Parathyroid adenoma (tissue), 2 donors: Measurements from ENCODE around the gene HBA2.

Source experiments
- H2AFZ ChIP-seq: fragments of 300-600 bp; sonication (generic); one replicate; pipeline ENCODE4 v1.7.0; 2017; ENCODE audit warnings: antibody characterized with exemption, mild to moderate bottlenecking
- H3K27ac ChIP-seq: fragments of 300-600 bp; sonication (generic); one replicate; pipeline ENCODE4 v1.7.0; 2017
- H3K27me3 ChIP-seq: fragments of 300-600 bp; sonication (generic); one replicate; pipeline ENCODE4 v1.7.0; 2017; ENCODE audit warnings: low read length; ENCODE audit not compliant: control insufficient read depth, insufficient read depth
- H3K36me3 ChIP-seq: fragments of 300-600 bp; sonication (generic); one replicate; pipeline ENCODE4 v1.7.0; 2017; ENCODE audit warnings: low read length; ENCODE audit not compliant: control insufficient read depth, insufficient read depth
- H3K4me1 ChIP-seq: fragments of 300-600 bp; sonication (generic); one replicate; pipeline ENCODE4 v1.7.0; 2017; ENCODE audit warnings: control low read depth
- H3K4me2 ChIP-seq: fragments of 300-600 bp; sonication (generic); one replicate; pipeline ENCODE4 v1.7.0; 2017; ENCODE audit warnings: low read length
- H3K4me3 ChIP-seq: fragments of 300-600 bp; sonication (generic); one replicate; pipeline ENCODE4 v1.7.0; 2017; ENCODE audit warnings: low read depth, low read length
- H3K79me2 ChIP-seq: fragments of 300-600 bp; sonication (generic); one replicate; pipeline ENCODE4 v1.7.0; 2017; ENCODE audit warnings: control low read depth
- H3K9ac ChIP-seq: fragments of 300-600 bp; sonication (generic); one replicate; pipeline ENCODE4 v1.7.0; 2017; ENCODE audit warnings: mild to moderate bottlenecking
- H3K9me3 ChIP-seq: fragments of 300-600 bp; sonication (generic); one replicate; pipeline ENCODE4 v1.7.0; 2017; ENCODE audit warnings: low read length; ENCODE audit not compliant: control insufficient read depth
- TF ChIP-seq, protein P1 (sequence below): fragments of 300-600 bp; sonication (generic); IDR thresholded peaks from one replicate; pipeline ENCODE4 v1.7.0; 2017; ENCODE audit warnings: antibody characterized with exemption, mild to moderate bottlenecking
- donor health status: primary hyperparathyroidism.

Gene HBA2

DNA sequence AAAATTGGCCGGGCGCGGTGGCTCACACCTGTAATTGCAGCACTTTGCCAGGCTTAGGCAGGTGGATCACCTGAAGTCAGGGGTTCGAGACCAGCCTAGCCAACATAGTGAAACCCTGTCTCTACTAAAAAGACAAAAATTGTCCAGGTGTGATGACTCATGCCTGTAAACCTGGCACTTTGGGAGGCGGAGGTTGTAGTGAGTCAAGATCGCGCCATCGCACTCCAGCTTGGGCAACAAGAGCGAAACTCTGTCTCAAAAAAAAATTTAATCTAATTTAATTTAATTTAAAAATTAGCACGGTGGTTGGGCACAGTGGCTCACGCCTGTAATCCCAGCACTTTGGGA, 6.0 kb downstream of the HBA2 start:
- Histone ChIP-seq H3K27me3 (peaks cover 6% of the 10 kb centered on the region), H3K4me2 (no peak overlapping the region), H3K27ac (no peak overlapping the region), H3K9ac (no peak overlapping the region), H3K79me2 (no peaks in the 10 kb centered on the region), H3K4me3 (no peak overlapping the region), H2AFZ (no peak overlapping the region), H3K36me3 (no peaks in the 10 kb centered on the region), H3K4me1 (peaks cover 9% of the 10 kb centered on the region), H3K9me3 (no peaks in the 10 kb centered on the region)
- TF ChIP-seq, protein P1, sequence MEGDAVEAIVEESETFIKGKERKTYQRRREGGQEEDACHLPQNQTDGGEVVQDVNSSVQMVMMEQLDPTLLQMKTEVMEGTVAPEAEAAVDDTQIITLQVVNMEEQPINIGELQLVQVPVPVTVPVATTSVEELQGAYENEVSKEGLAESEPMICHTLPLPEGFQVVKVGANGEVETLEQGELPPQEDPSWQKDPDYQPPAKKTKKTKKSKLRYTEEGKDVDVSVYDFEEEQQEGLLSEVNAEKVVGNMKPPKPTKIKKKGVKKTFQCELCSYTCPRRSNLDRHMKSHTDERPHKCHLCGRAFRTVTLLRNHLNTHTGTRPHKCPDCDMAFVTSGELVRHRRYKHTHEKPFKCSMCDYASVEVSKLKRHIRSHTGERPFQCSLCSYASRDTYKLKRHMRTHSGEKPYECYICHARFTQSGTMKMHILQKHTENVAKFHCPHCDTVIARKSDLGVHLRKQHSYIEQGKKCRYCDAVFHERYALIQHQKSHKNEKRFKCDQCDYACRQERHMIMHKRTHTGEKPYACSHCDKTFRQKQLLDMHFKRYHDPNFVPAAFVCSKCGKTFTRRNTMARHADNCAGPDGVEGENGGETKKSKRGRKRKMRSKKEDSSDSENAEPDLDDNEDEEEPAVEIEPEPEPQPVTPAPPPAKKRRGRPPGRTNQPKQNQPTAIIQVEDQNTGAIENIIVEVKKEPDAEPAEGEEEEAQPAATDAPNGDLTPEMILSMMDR: no peak

DNA sequence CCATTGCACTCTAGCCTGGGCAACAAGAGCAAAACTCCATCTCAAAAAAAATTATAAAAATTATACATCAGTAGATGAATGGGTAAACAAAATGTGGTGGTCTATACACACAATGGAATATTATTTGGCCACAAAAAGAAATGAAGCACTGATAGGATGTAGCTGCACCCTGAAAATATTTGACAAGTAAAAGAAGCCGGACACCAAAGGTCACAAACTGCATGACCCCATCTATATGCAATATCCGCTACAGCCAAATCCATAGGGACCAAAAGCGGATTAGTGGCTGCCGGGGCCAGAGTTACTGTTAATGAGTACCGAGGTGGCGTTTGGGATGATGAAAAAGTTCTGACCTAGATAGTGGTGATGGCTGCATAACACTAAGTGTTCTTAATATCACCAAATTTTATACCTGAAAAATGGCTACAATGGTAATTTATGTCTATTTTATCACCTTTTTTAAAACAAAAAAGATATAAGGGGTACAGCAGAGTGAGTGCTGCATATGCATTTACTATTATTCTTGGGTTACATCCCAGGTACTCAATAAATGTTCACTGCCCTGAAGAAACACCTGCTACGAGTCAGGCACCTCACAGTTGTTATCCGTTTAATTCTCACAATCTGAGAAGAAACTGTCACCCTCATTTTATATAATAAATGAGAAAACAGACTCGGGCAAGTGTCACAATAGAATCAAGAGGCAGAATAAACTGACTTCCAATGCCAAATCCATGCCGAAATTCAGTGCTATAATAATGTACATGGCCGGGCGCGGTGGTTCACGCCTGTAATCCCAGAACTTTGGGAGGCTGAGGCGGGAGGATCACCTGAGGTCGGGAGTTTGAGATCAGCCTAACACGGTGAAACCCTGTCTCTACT, 6.8 kb downstream of the HBA2 start:
- peaks cover 6% of the 10 kb centered on the region for H3K27me3 ChIP-seq
- TF ChIP-seq, protein P1: no peak
- no peak overlapping the region for H3K4me3 ChIP-seq

DNA sequence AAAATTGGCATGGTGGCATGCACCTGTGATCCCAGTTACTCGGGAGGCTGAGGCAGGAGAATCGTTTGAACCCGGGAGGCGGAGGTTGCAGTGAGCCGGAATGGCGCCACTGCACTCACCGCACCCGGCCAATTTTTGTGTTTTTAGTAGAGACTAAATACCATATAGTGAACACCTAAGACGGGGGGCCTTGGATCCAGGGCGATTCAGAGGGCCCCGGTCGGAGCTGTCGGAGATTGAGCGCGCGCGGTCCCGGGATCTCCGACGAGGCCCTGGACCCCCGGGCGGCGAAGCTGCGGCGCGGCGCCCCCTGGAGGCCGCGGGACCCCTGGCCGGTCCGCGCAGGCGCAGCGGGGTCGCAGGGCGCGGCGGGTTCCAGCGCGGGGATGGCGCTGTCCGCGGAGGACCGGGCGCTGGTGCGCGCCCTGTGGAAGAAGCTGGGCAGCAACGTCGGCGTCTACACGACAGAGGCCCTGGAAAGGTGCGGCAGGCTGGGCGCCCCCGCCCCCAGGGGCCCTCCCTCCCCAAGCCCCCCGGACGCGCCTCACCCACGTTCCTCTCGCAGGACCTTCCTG, 7.5 kb downstream of the HBA2 start, which contains the start of gene HBQ1:
Gene HBQ1, plus strand, starts transcription at position 359 of the 575 bp plus-strand sequence. Its CDS starts 28 bp downstream, at position 387.
- Histone ChIP-seq H3K4me3 (peak within 1 kb of the TSS; percentile 27), H3K4me2 (peak within 1 kb of the TSS; percentile 55), H2AFZ (peak within 1 kb of the TSS; percentile 51), H3K27ac (no peak within 1 kb of the TSS), H3K4me1 (peaks cover 9% of the 10 kb centered on the region), H3K9me3 (no peaks in the 10 kb centered on the region), H3K79me2 (no peaks in the 10 kb centered on the region), H3K36me3 (no peaks in the 10 kb centered on the region), H3K27me3 (peaks cover 6% of the 10 kb centered on the region), H3K9ac (no peak within 1 kb of the TSS)
- TF ChIP-seq, protein P1: no peak

More for the DNA sequence above, 6.8 kb downstream of the HBA2 start:
- H3K4me2 ChIP-seq: no peak overlapping the region
- H3K27ac ChIP-seq: no peak overlapping the region
- no peak overlapping the region for H3K9ac ChIP-seq
- H3K9me3 ChIP-seq: no peaks in the 10 kb centered on the region
- H3K36me3 ChIP-seq: no peaks in the 10 kb centered on the region
- no peaks in the 10 kb centered on the region for H3K79me2 ChIP-seq
- H2AFZ ChIP-seq: no peak overlapping the region
- H3K4me1 ChIP-seq: peaks cover 9% of the 10 kb centered on the region

DNA sequence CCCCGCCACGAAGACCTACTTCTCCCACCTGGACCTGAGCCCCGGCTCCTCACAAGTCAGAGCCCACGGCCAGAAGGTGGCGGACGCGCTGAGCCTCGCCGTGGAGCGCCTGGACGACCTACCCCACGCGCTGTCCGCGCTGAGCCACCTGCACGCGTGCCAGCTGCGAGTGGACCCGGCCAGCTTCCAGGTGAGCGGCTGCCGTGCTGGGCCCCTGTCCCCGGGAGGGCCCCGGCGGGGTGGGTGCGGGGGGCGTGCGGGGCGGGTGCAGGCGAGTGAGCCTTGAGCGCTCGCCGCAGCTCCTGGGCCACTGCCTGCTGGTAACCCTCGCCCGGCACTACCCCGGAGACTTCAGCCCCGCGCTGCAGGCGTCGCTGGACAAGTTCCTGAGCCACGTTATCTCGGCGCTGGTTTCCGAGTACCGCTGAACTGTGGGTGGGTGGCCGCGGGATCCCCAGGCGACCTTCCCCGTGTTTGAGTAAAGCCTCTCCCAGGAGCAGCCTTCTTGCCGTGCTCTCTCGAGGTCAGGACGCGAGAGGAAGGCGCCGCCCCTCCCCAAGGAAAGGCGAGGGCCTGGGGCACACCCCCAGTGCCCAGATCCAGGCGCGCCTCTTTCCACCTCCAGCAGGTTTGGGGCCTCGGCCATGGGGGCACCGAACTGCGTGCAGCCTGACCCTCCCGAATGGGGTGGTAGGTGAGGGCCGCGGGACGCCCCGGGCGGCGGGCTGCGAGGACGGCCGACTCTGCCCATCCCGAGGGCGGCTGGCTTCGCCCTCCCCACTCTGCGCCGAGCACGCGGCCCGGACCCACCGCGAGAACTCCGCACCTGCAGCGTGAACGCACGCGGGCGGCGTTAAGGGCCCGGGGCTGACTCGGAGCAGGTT, 8.2 kb downstream of the HBA2 start:
- no peak overlapping the region for H3K27ac ChIP-seq
- H3K27me3 ChIP-seq: peaks cover 6% of the 10 kb centered on the region
- H3K4me3 ChIP-seq: peak overlapping the region; percentile 27
- H3K79me2 ChIP-seq: no peaks in the 10 kb centered on the region
- no peak overlapping the region for H3K9ac ChIP-seq
- peak overlapping the region; percentile 55 for H3K4me2 ChIP-seq
- H2AFZ ChIP-seq: peak overlapping the region; percentile 51
- TF ChIP-seq, protein P1: no peak
- peaks cover 9% of the 10 kb centered on the region for H3K4me1 ChIP-seq
- H3K36me3 ChIP-seq: no peaks in the 10 kb centered on the region
- no peaks in the 10 kb centered on the region for H3K9me3 ChIP-seq
